GM12878 (cell line): ENCODE data around the gene ZBTB9.

Experiments used
- PKNOX1 ChIP-seq: fragments of 450-650 bp; IDR thresholded peaks from 2 replicates; pipeline ENCODE4 v1.6.1; 2016; ENCODE audit warnings: mild to moderate bottlenecking
- POLR2A ChIP-seq: IDR thresholded peaks from 2 replicates; pipeline ENCODE4 v1.6.1; 2011; ENCODE audit warnings: low read depth, mild to moderate bottlenecking, low read length
- ZNF274 ChIP-seq: IDR thresholded peaks from one replicate; pipeline ENCODE4 v1.8.0; 2011; ENCODE audit not compliant: insufficient read length, insufficient read depth

- TF ChIP-seq PKNOX1, result no peak
- no peak for TF ChIP-seq POLR2A
- TF ChIP-seq ZNF274, result no peak
Measured at GRCh38 chr6:33497157-33497556, 42.8 kb downstream of the ZBTB9 start.
